ENCODE results near the gene COL19A1. TPM values are rescaled to one million over a fixed set of nuclear protein-coding genes. Genes with fewer than 3 reads are reported as not detected.

COL19A1 gene
- polyA plus RNA-seq, 1 donor (not counting 4 experiments of a cell fraction or from before 2014, with no cell fraction given): not detected

DNA sequence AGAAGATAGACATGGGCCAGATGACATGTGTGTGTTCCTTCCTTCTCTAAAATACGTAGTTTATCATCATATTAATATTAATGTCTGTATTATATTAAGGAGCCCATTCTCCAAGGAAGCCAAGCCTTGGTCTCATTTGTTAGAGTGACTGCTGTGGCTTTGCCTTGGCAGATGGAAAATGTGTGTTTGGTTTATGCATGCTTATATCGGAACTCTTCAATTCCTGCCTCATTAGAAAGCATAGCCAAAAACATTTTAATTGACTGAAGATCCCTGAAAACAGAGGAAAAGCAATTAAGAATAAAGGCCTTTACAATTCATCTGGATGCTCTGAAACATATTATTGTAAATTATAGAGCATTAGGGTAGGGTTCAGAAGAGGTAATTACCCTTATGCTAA, 330.2 kb downstream of the COL19A1 start:
- H3K4me2 ChIP-seq (ENCODE audit: control insufficient read depth, extremely low read depth, insufficient read depth, low read depth, low read length): no peak overlapping the region
- H3K9me1 ChIP-seq (ENCODE audit: control insufficient read depth, extremely low read depth, insufficient read depth, low read length): no peaks in the 10 kb centered on the region
- no peak overlapping the region for H3K4me3 ChIP-seq (ENCODE audit: control insufficient read depth in 2 of 3, extremely low read depth in 1 of 3, insufficient read depth in 2 of 3, low read depth in 1 of 3, low read length in 3 of 3)
- H3K9me3 ChIP-seq (ENCODE audit: control insufficient read depth, low read depth, low read length): no peaks in the 10 kb centered on the region
- no peak overlapping the region for H2AFZ ChIP-seq (ENCODE audit: control insufficient read depth, low read length)
- H3K36me3 ChIP-seq (ENCODE audit: control insufficient read depth in 2 of 2, extremely low read depth in 1 of 2, insufficient read depth in 2 of 2, low read length in 2 of 2): no peaks in the 10 kb centered on the region
- no peak for FAIRE-seq
- no peak overlapping the region for H3K27ac ChIP-seq (ENCODE audit: control insufficient read depth, insufficient read depth, low read length)
- H3K79me2 ChIP-seq (ENCODE audit: control insufficient read depth, insufficient read depth, low read length): no peaks in the 10 kb centered on the region
- DNase-seq (ENCODE audit: low read depth, low spot score): no peak
- dilution Hi-C loops (cut with MboI; ENCODE audit: extremely low pct_ligation_motif_present, low sequenced_read_pairs): no loop called here
- no peaks in the 10 kb centered on the region for H4K20me1 ChIP-seq (ENCODE audit: control insufficient read depth, extremely low read depth, insufficient read depth, low read length)
- no peak for TF ChIP-seq EZH2 (IDR thresholded peaks at IDR 0.05; ENCODE audit: low read length)
- no peak for TF ChIP-seq CTCF (optimal IDR thresholded peaks at IDR 0.05 in 1 of 3, IDR thresholded peaks at IDR 0.05 in 1 of 3, conservative IDR thresholded peaks at IDR 0.05 in 1 of 3; ENCODE audit: extremely low read depth in 1 of 3, insufficient read depth in 2 of 3, low read length in 3 of 3)
- H3K9ac ChIP-seq (ENCODE audit: control insufficient read depth, extremely low read depth, insufficient read depth, low read length): no peak overlapping the region
- H3K27me3 ChIP-seq (ENCODE audit: control insufficient read depth, extremely low read depth, insufficient read depth, low read length): no peaks in the 10 kb centered on the region
- H3K4me1 ChIP-seq (ENCODE audit: control insufficient read depth, extremely low read depth, insufficient read depth, low read length): no peaks in the 10 kb centered on the region

DNA sequence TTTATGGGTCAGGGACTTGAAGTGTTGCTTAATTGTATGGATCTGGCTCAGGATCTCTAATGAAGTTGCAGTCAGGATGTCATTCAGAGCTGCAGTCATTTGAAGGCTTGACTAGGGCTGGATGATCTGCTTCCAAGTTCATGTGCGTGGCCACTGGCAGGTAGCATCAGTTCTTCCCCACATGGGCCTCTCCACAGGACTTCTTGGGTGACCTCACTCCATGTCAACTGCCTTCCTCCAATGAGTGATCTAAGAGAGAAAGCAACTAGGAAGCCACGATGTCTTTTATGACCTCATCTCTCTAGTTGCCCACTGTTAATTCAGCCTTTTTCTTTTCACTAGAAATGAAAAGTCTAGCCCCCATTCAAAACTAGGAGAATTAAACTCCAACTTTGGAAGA, 332.4 kb downstream of the COL19A1 start:
- H3K4me2 ChIP-seq (ENCODE audit: control insufficient read depth, extremely low read depth, insufficient read depth, low read depth, low read length): no peak overlapping the region
- no peak for TF ChIP-seq EZH2 (IDR thresholded peaks at IDR 0.05; ENCODE audit: low read length)
- TF ChIP-seq CTCF (optimal IDR thresholded peaks at IDR 0.05 in 1 of 3, IDR thresholded peaks at IDR 0.05 in 1 of 3, conservative IDR thresholded peaks at IDR 0.05 in 1 of 3; ENCODE audit: extremely low read depth in 1 of 3, insufficient read depth in 2 of 3, low read length in 3 of 3): no peak
- H3K9me3 ChIP-seq (ENCODE audit: control insufficient read depth, low read depth, low read length): no peaks in the 10 kb centered on the region
- no peaks in the 10 kb centered on the region for H3K9me1 ChIP-seq (ENCODE audit: control insufficient read depth, extremely low read depth, insufficient read depth, low read length)
- dilution Hi-C loops (cut with MboI; ENCODE audit: extremely low pct_ligation_motif_present, low sequenced_read_pairs): no loop called here
- no peaks in the 10 kb centered on the region for H3K4me1 ChIP-seq (ENCODE audit: control insufficient read depth, extremely low read depth, insufficient read depth, low read length)
- no peaks in the 10 kb centered on the region for H4K20me1 ChIP-seq (ENCODE audit: control insufficient read depth, extremely low read depth, insufficient read depth, low read length)
- no peaks in the 10 kb centered on the region for H3K27me3 ChIP-seq (ENCODE audit: control insufficient read depth, extremely low read depth, insufficient read depth, low read length)
- no peaks in the 10 kb centered on the region for H3K79me2 ChIP-seq (ENCODE audit: control insufficient read depth, insufficient read depth, low read length)
- no peak overlapping the region for H2AFZ ChIP-seq (ENCODE audit: control insufficient read depth, low read length)
- FAIRE-seq (no peak), DNase-seq (ENCODE audit: low read depth, low spot score) (no peak)
- no peaks in the 10 kb centered on the region for H3K36me3 ChIP-seq (ENCODE audit: control insufficient read depth in 2 of 2, extremely low read depth in 1 of 2, insufficient read depth in 2 of 2, low read length in 2 of 2)
- H3K4me3 ChIP-seq (ENCODE audit: control insufficient read depth in 2 of 3, extremely low read depth in 1 of 3, insufficient read depth in 2 of 3, low read depth in 1 of 3, low read length in 3 of 3): no peak overlapping the region
- H3K9ac ChIP-seq (ENCODE audit: control insufficient read depth, extremely low read depth, insufficient read depth, low read length): no peak overlapping the region
- H3K27ac ChIP-seq (ENCODE audit: control insufficient read depth, insufficient read depth, low read length): no peak overlapping the region

All from keratinocyte (primary cell).